HG03457 (cell line): ENCODE results near the gene ASB2.

ENCODE experiments used
- ATAC-seq: cut with Tn5 transposase; IDR thresholded peaks from one replicate; pipeline ENCODE4 v1.9.1; 2021; ENCODE audit warnings: moderate number of reproducible peaks; ENCODE audit not compliant: unreplicated experiment

Gene ASB2

DNA sequence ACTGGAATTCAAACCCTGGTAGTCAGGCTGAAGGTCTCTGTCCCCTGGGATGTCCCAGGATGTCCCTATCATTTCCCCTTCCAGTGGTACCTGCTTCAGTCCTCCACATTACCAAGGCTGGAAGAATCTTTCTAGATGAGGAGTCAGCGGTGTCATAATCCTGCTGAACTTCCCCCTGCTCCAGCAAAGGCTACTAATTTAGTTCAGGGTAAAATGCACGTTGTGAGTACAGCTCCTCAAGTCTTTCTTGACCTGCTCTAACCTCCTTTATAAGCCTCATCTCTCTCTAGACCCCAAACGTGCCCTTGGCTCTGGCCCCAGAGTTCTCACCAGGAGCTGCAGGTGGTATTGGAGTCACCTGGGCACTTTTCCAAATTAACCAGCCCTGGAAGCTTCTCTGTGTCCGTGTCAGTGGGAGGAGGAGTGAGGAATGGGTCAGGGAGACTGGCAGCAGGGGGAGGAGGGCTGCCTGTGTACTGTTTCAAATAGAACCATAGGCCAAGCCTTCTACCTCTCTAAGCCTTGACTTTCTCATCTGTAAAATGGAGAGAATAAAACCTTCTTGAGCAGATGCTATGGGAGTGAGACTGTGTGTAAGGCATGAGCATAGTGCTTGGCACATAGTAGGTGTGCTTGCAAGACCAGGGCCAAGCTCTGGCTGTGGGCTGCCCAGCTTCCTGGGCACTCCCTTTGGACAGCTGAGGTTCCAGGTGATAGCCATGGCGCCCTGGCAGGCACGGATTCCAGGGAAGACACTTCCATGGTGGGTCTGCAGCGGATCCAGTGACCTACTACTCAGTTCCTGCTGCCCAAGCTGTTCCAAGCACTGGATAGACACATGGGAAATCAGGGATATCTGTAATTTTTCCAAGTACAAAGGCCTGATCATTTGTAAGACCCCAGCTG lies 24.5 kb downstream of the ASB2 start:
- ATAC-seq: no peak

DNA sequence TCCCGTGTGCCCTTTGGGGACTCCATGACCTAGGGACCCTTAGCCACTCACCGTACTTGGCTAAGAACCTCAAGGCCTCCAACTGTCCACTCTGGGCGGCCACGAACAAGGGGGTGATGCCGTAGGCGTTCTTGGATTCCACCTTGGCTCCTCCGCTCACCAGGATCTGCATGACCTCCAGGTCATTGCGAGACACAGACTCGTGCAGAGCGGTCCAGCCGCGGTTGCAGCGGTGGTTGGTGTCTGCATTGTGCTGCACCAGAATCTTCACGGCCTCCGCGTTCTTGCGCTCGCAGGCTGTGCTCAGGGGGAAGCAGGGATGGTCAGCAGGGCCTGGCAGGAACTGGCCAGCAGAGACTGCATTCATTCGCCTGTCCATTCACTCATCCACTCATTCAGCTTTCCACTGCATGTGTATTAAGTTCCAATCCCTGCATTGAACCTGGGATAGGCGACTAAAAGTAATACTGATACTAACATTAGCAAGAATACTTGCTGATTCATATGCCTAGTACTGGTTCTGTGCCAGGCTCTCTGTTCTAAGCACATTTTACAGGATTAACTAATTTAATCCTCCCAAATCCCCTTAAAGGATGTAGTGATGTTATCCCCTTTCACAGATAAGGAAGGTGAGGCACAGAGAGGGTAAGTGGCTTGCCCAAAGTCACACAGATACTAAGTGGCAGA lies 25.3 kb downstream of the ASB2 start:
- ATAC-seq: no peak

DNA sequence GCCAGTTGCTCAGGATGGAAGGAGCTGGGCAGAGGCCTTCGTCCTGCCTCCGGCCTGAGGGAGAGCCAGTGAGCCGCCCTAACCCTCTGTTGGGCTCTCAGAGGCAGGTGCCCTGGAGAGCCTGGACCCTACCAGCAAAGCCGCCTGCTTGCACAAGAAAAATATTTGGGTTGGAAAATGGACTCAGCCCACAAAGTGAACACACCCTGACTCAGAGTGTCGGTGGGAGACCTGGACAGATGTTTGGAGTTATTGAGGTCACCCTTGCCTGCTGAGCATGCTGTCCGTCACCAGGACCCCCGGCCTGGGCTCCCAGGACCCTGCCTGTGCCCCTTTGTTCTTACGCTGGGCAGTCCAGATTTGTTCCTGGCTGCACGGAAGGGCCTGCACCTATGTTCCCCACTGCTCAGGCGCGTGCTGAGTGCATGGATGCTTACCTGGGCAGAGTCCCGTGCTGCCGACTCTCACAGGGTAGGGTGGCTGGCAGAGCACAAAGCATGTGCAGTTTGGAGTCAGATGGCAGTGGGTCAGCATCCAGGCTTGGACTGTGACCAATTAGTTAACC lies 26.8 kb downstream of the ASB2 start:
- no peak for ATAC-seq

DNA sequence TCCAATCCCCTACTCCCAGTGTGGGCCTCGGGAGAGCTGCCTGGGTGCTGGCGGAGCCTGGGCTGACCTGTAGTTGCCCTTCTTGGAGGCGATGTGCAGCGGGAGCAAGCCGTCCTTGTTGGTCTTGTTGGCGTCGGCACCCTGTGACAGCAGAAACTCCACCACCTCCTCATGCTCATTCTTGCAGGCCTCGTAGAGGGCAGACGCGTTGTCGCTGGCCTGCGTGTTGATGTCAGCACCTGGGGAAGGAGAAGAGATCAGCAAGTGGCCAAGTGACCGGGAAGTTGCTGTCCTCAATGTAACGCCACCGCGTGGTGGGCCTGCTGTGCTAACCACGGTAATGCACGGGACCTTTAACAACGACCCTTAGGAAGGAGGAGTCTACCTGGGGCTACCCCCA lies 29.1 kb downstream of the ASB2 start:
- no peak for ATAC-seq

DNA sequence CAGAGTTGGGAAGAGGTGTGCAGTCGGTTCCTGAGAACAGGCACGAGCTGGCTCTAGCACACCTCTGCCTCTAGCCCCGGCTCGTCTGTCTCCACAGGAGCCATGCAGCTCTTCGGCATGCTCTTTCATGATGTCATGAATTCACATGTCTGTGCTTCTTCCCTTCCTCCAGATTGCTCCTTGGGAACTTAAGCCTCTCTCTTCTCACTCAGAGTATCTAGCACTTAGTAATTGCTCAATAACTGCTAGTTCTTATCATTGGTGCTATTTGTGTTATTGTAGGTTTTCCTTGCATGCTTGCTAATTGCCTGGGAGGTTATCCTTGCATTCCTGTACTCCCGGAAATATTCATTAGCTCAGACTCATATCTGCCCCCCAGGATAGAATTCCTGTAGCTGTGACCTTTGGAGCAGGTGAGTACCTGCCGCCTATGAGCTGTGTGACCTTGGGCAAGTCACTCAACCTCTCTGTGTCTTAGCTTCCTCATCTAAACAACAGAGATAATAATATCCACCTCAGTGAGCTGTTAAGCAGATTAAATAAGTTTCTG lies 29.8 kb downstream of the ASB2 start:
- no peak for ATAC-seq

DNA sequence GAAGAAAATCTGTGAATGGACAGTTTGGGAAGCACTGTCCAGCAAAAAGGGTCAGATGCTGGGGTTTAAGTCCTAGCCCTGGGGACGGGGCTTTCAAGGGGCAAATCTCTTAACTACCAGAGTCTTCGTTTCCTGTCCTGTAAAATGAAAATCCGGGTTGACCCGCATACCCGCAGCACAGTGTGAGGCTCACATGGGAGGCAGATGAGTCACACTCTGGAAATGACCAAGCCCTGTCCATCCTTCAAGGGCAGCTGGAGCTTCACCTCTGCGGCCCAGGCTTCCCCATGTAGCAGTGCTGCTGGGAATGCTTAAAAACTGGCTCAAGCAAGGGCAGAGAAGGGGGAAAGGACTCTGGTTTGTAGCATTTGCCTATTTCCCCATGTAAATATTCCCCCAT lies 30.3 kb downstream of the ASB2 start:
- ATAC-seq: no peak

DNA sequence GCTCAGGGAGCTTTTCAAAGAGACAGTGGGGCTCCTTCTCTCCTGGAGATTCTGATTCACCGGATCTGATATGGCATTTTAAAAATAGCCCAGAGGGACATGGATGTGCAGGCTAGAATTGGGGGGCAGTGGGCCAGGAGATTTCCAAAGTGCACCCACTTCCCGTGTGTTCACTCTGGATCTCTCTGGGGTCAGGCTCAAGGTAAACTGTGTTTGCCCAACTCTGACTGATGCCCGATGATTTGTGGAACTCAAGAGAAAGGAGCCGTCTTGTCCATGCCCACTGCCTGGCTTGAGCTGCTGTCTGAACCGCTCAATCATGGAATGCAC lies 31.3 kb downstream of the ASB2 start:
- no peak for ATAC-seq

DNA sequence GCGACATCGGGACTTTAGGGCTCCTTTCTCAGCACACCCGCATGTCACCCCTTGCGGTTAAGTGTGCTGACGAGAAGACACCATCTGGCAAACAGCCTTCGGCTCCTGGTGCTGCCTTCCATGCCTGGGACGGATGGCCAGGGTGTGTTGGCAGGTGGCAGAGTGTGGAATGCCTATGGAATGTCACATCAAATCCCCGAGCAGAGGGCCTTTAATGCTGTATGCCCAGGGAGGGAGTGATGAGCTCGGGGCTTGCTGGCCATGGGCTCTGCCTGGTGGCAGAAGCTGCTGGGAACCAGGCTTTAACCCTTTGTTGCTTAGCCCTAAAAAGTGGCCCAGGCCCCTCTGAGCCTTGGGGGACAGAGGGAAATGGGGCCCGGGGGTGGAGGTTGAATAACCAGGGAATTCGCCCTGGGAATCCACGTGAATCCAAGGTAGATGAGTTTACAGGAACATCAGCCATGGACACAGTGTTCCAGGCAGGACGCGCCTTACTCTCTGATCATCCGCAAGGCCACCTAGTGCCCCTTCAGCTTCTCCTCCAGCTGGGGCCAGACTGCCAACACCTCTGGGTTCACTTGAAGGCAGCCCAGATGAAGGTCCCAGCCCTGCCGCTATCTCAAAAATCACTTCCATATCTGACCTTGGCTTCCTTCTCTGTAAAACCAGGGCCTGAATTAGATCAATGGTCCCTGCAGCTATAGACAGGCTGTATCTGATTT lies 31.9 kb downstream of the ASB2 start:
- no peak for ATAC-seq

DNA sequence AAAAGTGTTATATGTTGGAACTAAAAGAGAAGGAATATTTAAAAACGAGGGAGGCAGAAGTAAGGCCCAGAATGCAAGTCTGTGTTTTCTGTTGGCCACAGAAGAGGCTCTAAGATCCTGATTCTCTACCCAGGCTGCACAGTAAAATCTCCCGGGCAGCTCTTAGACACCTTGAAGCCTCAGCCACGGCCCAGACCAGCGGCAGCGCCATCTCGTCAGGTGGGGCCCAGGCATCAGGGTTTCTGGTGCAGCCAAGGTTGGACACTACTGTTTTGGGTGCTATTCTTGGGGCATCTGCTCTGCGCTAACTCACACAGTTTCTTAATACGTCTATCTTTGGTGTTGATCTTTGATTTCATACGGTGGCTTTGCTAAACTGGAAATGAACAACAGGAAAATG lies 32.4 kb downstream of the ASB2 start:
- ATAC-seq: no peak

DNA sequence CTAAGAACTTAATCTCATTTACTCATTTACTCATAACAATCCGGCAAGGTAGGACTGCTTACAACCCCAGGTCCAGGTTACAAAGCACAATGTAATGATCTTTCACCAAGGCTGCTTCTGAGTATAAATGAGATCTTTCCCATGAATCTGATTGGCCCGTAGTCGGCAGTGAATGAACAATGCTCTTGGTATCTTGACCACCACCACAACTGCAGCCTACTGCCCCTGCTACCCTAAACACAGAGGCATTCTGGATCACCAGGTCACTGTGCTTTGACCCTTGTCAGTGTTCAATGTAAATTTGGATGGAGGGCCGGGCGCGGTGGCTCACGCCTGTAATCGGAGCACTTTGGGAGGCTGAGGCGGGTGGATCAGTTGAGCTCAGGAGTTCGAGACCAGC lies 33.3 kb downstream of the ASB2 start:
- no peak for ATAC-seq

DNA sequence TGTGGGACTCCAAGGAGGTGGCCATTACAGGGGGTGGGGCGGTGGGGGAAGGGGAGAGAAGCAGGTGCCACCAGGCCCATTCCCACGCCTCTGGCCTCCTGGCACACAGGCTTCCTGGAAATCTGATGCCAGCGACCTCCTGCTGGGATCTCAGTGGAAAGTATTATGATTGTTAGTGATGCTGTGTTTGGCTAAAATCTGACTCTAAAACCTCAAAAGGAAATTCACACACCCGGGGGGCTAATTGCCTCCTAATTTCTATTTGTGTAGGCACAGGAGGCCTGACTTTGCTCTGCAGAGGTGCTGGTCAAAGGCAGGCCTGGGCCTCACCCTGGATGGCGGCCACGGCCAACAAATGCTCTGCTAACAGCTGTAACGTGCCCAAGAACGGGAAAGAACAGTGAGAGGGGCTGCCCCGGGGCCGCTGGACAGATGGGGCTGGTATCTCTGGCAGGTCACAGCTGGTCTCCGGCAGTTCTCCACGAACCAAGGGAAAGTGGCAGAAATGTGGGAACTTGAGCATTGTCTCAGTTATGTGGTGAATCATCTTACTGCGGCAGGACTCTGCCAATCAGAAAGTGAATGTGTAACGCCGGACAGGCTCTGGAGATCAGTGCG lies 35.0 kb downstream of the ASB2 start:
- ATAC-seq: no peak

DNA sequence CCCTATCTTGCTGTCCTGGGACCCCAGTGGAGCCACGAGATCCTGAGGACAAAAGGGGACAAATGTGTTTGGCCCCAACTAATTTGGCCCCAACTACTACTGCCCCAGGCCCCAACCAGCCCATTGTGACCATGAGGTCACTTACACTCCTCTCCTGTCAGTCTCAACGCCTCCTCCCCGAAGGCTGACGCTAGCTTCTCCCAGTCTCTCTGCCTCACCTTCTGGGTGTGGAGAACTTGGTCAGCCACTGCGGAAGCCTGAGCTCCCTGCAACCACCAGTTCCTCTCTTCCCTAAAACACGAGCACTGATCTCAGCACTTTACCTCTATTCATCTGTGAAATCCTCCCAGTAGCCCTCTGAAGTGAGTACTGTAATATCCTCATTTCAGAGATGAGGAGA lies 35.9 kb downstream of the ASB2 start:
- no peak for ATAC-seq

DNA sequence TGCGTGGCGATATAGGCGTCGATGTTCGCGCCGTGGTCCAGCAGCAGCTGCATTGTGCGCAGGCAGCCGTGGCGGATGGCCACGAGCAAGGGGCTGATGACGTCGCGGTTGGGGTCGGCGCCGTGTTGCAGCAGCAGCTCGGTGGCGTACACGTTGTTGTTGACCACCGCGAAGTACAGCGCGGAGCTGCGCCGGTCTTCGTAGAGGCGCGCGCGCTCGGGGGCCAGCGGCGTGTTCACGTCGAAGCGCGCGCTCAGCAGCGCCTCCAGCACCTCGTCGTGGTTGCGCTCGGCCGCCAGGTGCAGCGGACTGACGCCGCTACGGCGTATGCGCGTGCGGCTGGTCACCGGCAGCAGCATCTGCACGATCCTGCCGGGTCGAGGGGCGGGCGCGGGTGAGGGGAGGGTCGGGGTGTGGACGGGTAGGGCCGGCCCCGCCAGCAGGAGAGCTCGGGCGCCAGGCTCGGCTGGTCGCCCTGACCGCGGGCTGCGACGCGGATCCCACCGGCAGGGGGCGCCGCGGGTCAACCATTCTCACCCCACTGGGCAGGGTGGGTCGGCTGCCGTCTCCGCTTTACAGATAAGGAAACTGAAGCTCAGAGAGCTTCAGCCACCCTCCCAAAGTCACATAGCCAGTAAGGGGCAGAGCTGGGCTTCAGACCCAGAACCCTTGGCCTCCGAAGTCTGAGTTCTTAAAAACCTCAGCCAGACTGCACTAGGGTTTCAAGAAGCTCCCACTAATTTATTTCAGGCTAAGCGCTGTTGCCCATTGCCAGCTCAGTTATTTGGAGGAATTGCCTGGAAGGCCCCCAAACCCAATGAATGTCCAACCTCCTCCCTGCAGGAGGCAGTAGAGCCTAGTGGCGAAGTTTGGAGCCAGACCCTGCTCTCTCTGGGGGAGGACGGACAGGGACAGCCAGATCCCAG lies 36.8 kb downstream of the ASB2 start:
- ATAC-seq: peak; percentile 62

DNA sequence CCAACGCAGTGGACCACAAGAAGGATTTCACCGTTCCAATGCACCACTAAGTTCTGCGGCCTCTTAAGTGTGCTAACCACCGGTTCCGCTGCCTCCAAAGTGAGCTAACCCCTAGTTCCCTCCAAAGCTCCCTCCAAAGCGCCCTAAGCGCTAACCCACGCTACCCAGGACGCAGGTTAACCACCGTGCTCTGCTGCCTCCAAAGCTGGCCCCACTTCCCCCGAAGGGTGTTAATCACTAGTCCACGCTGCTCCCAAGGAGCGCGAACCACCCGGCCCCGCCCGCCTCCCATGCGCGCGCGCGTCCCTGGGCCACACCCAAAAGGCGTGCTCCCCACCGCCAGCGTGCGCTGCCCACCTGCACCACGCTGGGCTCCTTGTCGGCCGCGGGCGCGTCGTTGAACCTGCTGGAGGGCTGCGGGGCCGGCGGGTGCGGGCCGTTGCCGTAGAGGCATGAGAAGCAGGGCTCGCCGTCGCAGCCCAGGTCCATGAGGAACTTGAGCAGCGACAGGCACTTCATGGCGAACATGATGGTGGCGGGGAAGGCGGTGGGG lies 37.5 kb downstream of the ASB2 start:
- no peak for ATAC-seq

DNA sequence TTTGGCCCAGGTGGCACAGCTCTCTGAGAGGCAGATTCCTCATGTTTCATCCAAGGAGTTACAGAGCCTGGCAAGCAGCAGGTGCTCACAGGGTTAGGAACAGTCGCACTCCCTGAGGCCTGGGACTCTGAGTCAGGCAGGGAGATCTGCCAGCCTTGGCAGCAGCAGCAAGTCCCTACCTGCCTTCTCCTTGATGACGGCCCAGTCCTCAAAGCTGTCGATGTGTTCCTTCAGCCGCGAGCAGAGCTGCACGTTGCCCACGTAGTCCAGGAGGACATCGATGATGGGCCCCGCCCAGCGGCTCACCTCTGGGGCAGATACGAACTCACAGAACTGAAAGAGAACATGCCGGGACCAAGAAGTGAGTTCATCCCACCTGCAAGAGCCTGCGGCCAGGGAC lies 38.9 kb downstream of the ASB2 start:
- ATAC-seq: no peak

DNA sequence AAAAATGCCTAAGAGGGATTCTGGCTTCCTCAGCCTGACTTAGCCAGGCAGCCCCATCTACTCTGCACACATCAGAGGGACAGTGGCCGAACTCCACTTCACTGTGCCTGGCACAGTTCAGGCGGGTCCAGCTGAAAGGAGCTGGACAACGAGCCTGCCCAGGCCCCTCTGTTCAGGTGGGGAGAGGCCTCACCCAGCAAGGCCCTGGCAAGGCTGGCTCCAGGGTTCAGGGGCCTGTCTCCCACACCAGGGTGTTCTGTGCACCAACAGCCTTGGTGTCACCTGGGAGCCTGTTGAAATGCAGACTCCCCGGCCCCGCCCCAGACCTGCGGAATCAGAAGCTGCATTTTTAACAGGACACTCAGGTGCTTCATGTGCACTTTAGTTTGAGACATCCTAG lies 39.4 kb downstream of the ASB2 start:
- ATAC-seq: no peak

DNA sequence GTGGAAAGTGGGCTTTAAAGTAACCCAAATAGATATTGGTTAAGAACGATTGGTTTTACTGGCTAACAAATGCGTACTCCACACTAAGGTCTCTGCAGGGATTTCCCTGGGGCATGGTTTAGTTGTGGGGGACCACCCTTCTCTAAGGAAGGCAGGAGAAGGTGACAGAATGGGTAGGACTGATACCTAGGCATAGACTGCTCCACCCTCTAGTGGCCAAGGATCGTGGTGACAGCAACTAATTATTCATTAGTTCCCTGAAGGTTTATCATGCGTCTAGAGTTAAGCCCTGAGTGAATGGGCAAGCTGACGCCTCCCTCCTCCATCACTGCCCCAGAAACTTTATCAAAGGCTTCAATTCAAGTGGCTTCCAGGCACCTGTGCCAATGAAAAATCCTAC lies 40.1 kb downstream of the ASB2 start:
- ATAC-seq: no peak

DNA sequence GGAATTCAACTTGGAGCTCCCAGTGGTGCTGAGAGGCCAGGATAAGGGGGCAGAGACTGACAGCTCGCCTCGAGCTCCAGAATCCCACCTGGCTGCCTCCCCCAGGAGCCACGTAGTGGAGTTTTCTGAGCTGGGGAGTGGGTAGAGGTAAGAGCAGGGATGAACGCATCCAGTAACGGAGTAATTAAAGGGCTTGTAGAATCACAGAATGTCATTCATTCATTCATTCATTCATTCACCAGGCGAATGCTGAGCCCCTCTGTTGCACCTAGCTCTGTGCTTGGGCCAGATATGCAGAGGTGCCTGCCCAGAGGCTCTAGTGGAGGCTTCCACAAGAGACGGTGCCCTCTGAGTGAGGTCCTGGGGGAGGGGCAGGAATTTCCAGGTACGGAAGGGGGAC lies 41.2 kb downstream of the ASB2 start:
- ATAC-seq: no peak

DNA sequence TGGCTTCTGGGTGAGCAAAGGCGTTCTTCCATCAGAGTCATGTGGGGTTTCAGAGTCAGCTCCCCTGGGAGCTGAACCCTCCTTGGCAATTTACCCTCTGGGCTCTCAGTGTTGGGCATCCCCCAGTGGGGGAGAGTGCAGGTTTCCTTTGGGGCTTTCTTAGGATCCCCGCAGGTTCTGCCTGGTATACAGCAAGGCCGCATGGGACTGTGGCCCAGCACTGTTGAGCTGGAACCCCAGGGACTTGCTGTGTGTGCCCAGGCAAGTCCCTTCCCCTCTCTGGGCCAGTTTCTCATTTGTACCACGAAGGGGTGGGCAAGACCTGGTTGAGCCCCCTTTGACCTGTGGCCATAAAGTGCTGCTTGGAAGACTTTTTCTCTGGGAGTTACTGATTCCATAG lies 43.7 kb downstream of the ASB2 start:
- ATAC-seq: no peak

DNA sequence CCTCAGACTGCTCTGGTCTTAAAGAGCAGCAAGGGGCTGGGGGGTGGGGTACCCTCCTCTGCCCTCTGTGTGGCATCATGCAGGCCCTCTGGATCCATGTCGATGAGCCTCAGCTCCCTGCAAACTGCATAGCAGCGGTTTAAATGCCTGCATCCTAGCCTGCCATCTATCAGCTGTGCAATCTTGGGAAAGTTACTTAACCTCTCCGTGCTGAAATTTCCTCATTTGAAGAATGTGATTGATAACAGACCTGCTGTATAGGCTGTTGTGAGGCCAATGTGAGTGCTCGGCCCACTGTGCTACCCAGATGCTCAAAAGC lies 45.4 kb downstream of the ASB2 start:
- ATAC-seq: no peak
